Endothelial cell of umbilical vein (primary cell): Measurements from ENCODE around the gene BUD13. TPM values are rescaled to one million over a fixed set of nuclear protein-coding genes. Genes with fewer than 3 reads are reported as not detected.

Experiments used
- BruUV-seq: library from RNA; stranded (reverse); fragments of 400-500 nt; replicated peaks from 2 replicates; lab custom pipeline; 2021; lab: Mats Ljungman, UMichigan
- CTCF ChIA-PET: fragments of 300-600, 350-600 bp; sonication (Branson Sonifier 250); formaldehyde crosslinking; loops from one replicate; lab custom pipeline; 2021; ENCODE audit warnings: antibody characterized with exemption, inconsistent platforms; lab: Charles Lee
- POLR2A ChIA-PET: fragments of 300-600, 350-600 bp; sonication (Branson Sonifier 250); formaldehyde crosslinking; loops from one replicate; lab custom pipeline; 2021; ENCODE audit warnings: antibody characterized with exemption, inconsistent platforms; lab: Charles Lee
- DNase-seq: peaks from one replicate; pipeline ENCODE4 v3.0.0-alpha.2; 2011; ENCODE audit warnings: low read depth, low spot score
- FAIRE-seq: peaks from 2 replicates; lab custom pipeline; 2011; peaks lifted over from hg19 to GRCh38; lab: Jason Lieb, UNC
- H2AFZ ChIP-seq: 2 replicates; pipeline ENCODE4 v1.6.0; 2012; ENCODE audit warnings: low read depth, low read length, control low read depth, inconsistent platforms
- H3K27ac ChIP-seq: 2 replicates; pipeline ENCODE4 v1.5.1; 2011; ENCODE audit warnings: low read depth, mild to moderate bottlenecking, control low read depth, low read length, moderate library complexity; ENCODE audit not compliant: insufficient read depth
- H3K27me3 ChIP-seq, 2 experiments: 2 replicates each; pipeline versions ENCODE4 v1.6.0 to v1.6.1; 2011; ENCODE audit warnings: low read length in 2 of 2, mixed read lengths in 1 of 2; ENCODE audit not compliant: control insufficient read depth in 2 of 2, insufficient read depth in 2 of 2
- H3K36me3 ChIP-seq, 2 experiments: 2 replicates in 1 of 2; 3 replicates in 1 of 2; pipeline ENCODE4 v1.5.1; 2011; ENCODE audit warnings: low read length in 2 of 2, mild to moderate bottlenecking in 1 of 2, moderate library complexity in 1 of 2; ENCODE audit not compliant: control insufficient read depth in 2 of 2, insufficient read depth in 2 of 2; ENCODE audit errors: extremely low read depth in 1 of 2
- H3K4me1 ChIP-seq: 3 replicates; pipeline ENCODE4 v1.5.1; 2011; ENCODE audit warnings: mild to moderate bottlenecking, low read length; ENCODE audit not compliant: control insufficient read depth, insufficient read depth; ENCODE audit errors: extremely low read depth
- H3K4me2 ChIP-seq: 2 replicates; pipeline ENCODE4 v1.6.1; 2011; ENCODE audit warnings: low read length, control low read depth, mixed read lengths; ENCODE audit not compliant: insufficient read depth
- H3K4me3 ChIP-seq, 3 experiments: fragments of 200-600 bp in 1 of 3; sonication (generic), shearing (Covaris generic) in 1 of 3; replicated peaks in 1 of 3; 2 replicates each; pipeline ENCODE4 v1.5.1; 2011 to 2016; ENCODE audit warnings: control low read depth in 3 of 3, low read length in 3 of 3, mild to moderate bottlenecking in 2 of 3, inconsistent platforms in 1 of 3, low read depth in 1 of 3, moderate library complexity in 1 of 3; ENCODE audit not compliant: insufficient read depth in 1 of 3
- H3K79me2 ChIP-seq: 2 replicates; pipeline ENCODE4 v1.6.0; 2012; ENCODE audit warnings: low read length, inconsistent platforms; ENCODE audit not compliant: control insufficient read depth, insufficient read depth
- H3K9ac ChIP-seq: replicated peaks from 2 replicates; pipeline ENCODE3; 2011; ENCODE audit warnings: low read length, control low read depth; ENCODE audit not compliant: insufficient read depth; ENCODE audit errors: extremely low read depth
- H3K9me1 ChIP-seq: replicated peaks from 3 replicates; pipeline ENCODE4 v1.6.0; 2011; ENCODE audit warnings: mild to moderate bottlenecking, low read length; ENCODE audit not compliant: control insufficient read depth, insufficient read depth; ENCODE audit errors: extremely low read depth
- H3K9me3 ChIP-seq: replicated peaks from 2 replicates; pipeline ENCODE4 v1.5.1; 2012; ENCODE audit warnings: low read length, inconsistent platforms; ENCODE audit not compliant: control insufficient read depth, insufficient read depth
- H4K20me1 ChIP-seq: replicated peaks from 2 replicates; pipeline ENCODE3; 2011; ENCODE audit warnings: mild to moderate bottlenecking, low read length; ENCODE audit not compliant: control insufficient read depth, insufficient read depth; ENCODE audit errors: extremely low read depth
- EZH2 ChIP-seq: IDR thresholded peaks from 2 replicates; pipeline ENCODE4 v1.6.1; 2012; ENCODE audit warnings: borderline replicate concordance, low read depth, mild to moderate bottlenecking, moderate library complexity, low read length, inconsistent platforms; ENCODE audit not compliant: severe bottlenecking
- FOS ChIP-seq: IDR thresholded peaks from 2 replicates; pipeline ENCODE4 v1.6.1; 2011; ENCODE audit warnings: mild to moderate bottlenecking, low read length, moderate library complexity, borderline replicate concordance; ENCODE audit not compliant: insufficient read depth
- GATA2 ChIP-seq: IDR thresholded peaks from 2 replicates; pipeline ENCODE4 v1.7.0; 2011; ENCODE audit warnings: low read depth, mild to moderate bottlenecking, moderate library complexity, mixed read lengths, low read length; ENCODE audit not compliant: insufficient read length, insufficient read depth
- JUN ChIP-seq: IDR thresholded peaks from 2 replicates; pipeline ENCODE4 v1.6.1; 2011; ENCODE audit warnings: borderline replicate concordance, low read depth; ENCODE audit not compliant: insufficient read length, insufficient read depth
- MYC ChIP-seq: IDR thresholded peaks from one replicate; pipeline ENCODE4 v1.6.1; 2011; ENCODE audit warnings: mild to moderate bottlenecking, low read depth, low read length
- POLR2A ChIP-seq: IDR thresholded peaks from 2 replicates; pipeline ENCODE4 v1.6.1; 2012; ENCODE audit warnings: low read depth, mild to moderate bottlenecking, control low read depth, low read length
- POLR2AphosphoS5 ChIP-seq: IDR thresholded peaks from 2 replicates; pipeline ENCODE4 v1.6.1; 2012; ENCODE audit warnings: low read depth, mild to moderate bottlenecking, control low read depth, low read length, moderate library complexity; ENCODE audit not compliant: insufficient read depth
- dilution Hi-C: fragments of 300-500 bp; cut with MboI; formaldehyde crosslinking; loops from one replicate; pipeline ENCODE4 v1.15.0; 2019; ENCODE audit warnings: low sequenced_read_pairs; ENCODE audit not compliant: extremely low pct_ligation_motif_present
- intact Hi-C: fragments of 100-400 bp; cut with micrococcal nuclease; formaldehyde crosslinking; loops from one replicate; pipeline ENCODE4 v1.10.0; 2022
- polyA plus RNA-seq, 4 experiments: library from polyadenylated mRNA; depleted of rRNA in 3 of 4; stranded (reverse) in 3 of 4; unstranded in 1 of 4; fragments of >200 nt; gene quantifications; 2 replicates each; pipeline versions ENCODE4 v1.2.1 to v1.2.3, GENCODE V29; 2011 to 2012; ENCODE audit warnings: missing spikeins in 1 of 4
- total RNA-seq: library from RNA; stranded (reverse); gene quantifications from 2 replicates; pipeline ENCODE4 v1.2.3, GENCODE V29; 2021
- TF ChIP-seq, protein P1 (sequence below), 2 donors: IDR thresholded peaks; 1 replicate in 1 of 2; 2 replicates in 1 of 2; pipeline ENCODE4 v1.5.1; 2011; ENCODE audit warnings: low read length in 2 of 2, mild to moderate bottlenecking in 2 of 2, moderate library complexity in 2 of 2, control low read depth in 1 of 2, inconsistent platforms in 1 of 2, low read depth in 1 of 2; ENCODE audit not compliant: insufficient read depth in 1 of 2; ENCODE audit errors: extremely low read depth in 1 of 2
- TF ChIP-seq, protein P2 (sequence below): IDR thresholded peaks from 2 replicates; pipeline ENCODE4 v1.6.1; 2011; ENCODE audit not compliant: insufficient read depth, insufficient read length

BUD13 gene
- total and polyA plus RNA-seq, 2 donors (not counting 3 experiments of a cell fraction or from before 2014, with no cell fraction given), result 18.8 to 21.8 TPM

DNA sequence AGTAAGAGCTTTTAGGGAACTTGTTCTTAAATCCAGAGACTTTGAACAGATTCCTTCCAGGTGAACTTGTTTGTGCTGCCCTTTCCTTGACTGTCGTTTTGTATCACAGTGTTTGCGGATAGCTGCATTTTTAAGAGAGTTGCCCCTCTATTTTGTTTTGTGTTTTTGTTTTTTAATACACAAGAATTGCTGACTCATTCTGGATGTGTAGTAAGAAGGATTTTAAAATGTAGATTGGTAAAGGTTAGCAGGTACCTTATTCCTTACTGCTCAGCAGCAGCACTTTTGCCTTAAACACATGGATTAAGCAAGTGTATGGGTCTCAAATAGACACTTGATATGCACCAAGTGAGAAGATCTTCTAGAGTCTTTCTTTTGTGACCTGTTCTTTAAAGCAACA lies 27.8 kb upstream of the BUD13 start:
- Histone ChIP-seq H3K9me1 (no peaks in the 10 kb centered on the region), H3K36me3 (no peaks in the 10 kb centered on the region), H3K4me2 (no peak overlapping the region), H3K4me3 (no peak overlapping the region), H3K27me3 (peaks cover 4 to 8% of the 10 kb centered on the region in 2 experiments), H3K79me2 (no peaks in the 10 kb centered on the region), H3K27ac (no peak overlapping the region), H3K4me1 (no peaks in the 10 kb centered on the region), H2AFZ (no peak overlapping the region), H3K9ac (no peak overlapping the region), H4K20me1 (no peaks in the 10 kb centered on the region), H3K9me3 (no peaks in the 10 kb centered on the region)
- no TSS peak for BruUV-seq
- POLR2A ChIA-PET, result no interaction called here
- TF ChIP-seq JUN (no peak), MYC (no peak), POLR2AphosphoS5 (no peak), POLR2A (no peak), GATA2 (no peak), EZH2 (no peak), FOS (no peak)
- TF ChIP-seq, protein P1, sequence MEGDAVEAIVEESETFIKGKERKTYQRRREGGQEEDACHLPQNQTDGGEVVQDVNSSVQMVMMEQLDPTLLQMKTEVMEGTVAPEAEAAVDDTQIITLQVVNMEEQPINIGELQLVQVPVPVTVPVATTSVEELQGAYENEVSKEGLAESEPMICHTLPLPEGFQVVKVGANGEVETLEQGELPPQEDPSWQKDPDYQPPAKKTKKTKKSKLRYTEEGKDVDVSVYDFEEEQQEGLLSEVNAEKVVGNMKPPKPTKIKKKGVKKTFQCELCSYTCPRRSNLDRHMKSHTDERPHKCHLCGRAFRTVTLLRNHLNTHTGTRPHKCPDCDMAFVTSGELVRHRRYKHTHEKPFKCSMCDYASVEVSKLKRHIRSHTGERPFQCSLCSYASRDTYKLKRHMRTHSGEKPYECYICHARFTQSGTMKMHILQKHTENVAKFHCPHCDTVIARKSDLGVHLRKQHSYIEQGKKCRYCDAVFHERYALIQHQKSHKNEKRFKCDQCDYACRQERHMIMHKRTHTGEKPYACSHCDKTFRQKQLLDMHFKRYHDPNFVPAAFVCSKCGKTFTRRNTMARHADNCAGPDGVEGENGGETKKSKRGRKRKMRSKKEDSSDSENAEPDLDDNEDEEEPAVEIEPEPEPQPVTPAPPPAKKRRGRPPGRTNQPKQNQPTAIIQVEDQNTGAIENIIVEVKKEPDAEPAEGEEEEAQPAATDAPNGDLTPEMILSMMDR (IDR thresholded peaks at IDR 0.05; ENCODE audit: extremely low read depth in 1 of 2, insufficient read depth in 1 of 2, low read depth in 1 of 2, low read length in 2 of 2), result no peak
- TF ChIP-seq, protein P2, sequence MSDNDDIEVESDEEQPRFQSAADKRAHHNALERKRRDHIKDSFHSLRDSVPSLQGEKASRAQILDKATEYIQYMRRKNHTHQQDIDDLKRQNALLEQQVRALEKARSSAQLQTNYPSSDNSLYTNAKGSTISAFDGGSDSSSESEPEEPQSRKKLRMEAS, result no peak
- intact Hi-C loops (no loop called here), dilution Hi-C loops (no loop called here)
- FAIRE-seq (no peak), DNase-seq (no peak)
- CTCF ChIA-PET, result interaction anchor here (1.8 to 2.9 kb wide), 2 partner anchors 9 to 35 kb away, joined by 8 to 14 read pairs; partner anchors contain the start of gene APOA5
